ENCODE results near the gene FOXN3.

Gene FOXN3

DNA sequence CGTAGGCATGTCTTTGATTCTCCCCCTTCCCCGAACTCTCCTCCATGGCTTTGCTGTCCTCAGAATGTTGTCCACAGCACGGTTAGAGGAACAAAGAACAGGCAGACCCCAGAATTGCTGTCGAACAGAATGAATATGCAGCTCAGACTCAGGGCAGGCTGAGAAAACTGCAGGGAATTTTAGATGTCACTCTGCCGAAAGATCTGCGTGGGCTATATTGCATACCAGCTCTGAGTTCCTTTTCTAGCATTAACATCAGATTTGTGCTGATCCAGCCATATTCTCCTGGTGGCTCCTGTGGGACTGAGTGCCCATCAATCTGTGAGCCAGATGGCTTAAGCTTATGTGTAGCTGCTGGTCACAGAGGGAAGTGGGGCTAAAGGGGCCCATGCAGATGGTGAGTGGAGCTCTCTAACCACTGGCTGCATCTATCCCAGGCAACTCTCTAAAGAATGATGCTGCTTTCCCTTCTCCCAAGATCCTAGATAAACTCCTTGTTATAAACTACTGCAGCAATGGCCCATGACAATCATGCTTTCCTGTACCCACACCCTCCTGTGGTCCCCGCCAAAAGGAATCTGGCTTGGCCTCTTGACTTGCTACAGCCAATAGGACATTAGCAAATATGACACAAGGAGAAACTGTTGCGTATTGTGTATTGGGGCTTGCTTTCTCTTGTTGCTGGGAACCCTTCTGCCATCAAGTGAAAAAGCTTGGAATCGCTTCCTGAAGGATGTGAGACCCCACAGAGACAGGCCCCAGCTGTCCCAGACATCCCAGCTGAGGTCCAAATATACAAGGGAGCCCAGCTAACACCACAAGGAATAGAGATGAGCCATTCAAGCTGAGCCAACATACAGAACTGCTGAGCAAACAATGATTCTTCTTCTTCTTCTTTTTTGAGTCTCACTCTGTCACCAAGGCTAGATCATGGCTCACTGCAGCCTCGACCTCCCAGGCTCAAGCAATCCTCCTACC is 101.3 kb downstream of the FOXN3 start:
- Histone ChIP-seq H3K9me3 (ENCODE audit: insufficient read depth, low read depth, low read length) (peaks cover 9% of the 10 kb centered on the region; the same call in 1 of the 2 replicates), H3K36me3 (ENCODE audit: insufficient read depth, low read length) (peaks cover 50% of the 10 kb centered on the region; the same call in 1 of the 2 replicates), H3K4me3 (ENCODE audit: low read length, poor library complexity, severe bottlenecking) (no peak overlapping the region), H3K4me2 (ENCODE audit: low read depth, low read length, poor library complexity, severe bottlenecking) (no peak overlapping the region), H3K9ac (ENCODE audit: low read depth, low read length, poor library complexity, severe bottlenecking) (no peak overlapping the region), H3K27me3 (ENCODE audit: insufficient read depth, low read length, poor library complexity, severe bottlenecking) (no peaks in the 10 kb centered on the region), H4K20me1 (ENCODE audit: insufficient read depth, low read length, poor library complexity, severe bottlenecking) (peaks cover 28% of the 10 kb centered on the region), H3K4me1 (ENCODE audit: insufficient read depth, low read length, poor library complexity, severe bottlenecking) (no peaks in the 10 kb centered on the region), H3K9me2 (replicated peaks; ENCODE audit: low read depth, low read length) (no peaks in the 10 kb centered on the region), H3K79me2 (ENCODE audit: insufficient read depth, low read length) (peaks cover 87% of the 10 kb centered on the region), H3F3A (ENCODE audit: low read depth) (no peaks in the 10 kb centered on the region), H2AFZ (ENCODE audit: low read length) (no peak overlapping the region)
- TF ChIP-seq EZH2phosphoT487 (IDR thresholded peaks at IDR 0.05; ENCODE audit: borderline replicate concordance), result no peak
- TF ChIP-seq, protein P1, sequence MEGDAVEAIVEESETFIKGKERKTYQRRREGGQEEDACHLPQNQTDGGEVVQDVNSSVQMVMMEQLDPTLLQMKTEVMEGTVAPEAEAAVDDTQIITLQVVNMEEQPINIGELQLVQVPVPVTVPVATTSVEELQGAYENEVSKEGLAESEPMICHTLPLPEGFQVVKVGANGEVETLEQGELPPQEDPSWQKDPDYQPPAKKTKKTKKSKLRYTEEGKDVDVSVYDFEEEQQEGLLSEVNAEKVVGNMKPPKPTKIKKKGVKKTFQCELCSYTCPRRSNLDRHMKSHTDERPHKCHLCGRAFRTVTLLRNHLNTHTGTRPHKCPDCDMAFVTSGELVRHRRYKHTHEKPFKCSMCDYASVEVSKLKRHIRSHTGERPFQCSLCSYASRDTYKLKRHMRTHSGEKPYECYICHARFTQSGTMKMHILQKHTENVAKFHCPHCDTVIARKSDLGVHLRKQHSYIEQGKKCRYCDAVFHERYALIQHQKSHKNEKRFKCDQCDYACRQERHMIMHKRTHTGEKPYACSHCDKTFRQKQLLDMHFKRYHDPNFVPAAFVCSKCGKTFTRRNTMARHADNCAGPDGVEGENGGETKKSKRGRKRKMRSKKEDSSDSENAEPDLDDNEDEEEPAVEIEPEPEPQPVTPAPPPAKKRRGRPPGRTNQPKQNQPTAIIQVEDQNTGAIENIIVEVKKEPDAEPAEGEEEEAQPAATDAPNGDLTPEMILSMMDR (conservative IDR thresholded peaks at IDR 0.05; ENCODE audit: low read length), result no peak

DNA sequence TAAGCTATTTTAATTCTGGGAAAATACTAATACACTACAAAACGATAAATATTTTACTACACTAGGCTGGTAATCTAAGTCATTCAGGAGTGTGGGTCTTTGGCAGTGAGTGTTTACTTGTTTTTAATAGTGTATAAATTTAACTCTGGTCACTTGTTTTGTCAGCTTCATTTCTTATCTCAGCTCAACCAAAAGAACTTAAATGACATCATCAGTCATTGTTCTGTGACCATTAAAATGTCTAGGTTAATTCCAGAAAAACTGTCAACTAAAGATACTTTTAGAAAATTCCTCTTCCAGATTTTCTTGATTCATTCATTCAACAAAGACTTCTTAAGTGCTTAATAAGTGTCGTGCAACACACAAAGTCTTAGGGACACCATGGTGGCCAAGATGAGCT is 102.8 kb downstream of the FOXN3 start:
- no peaks in the 10 kb centered on the region for H3K9me2 ChIP-seq (replicated peaks; ENCODE audit: low read depth, low read length)
- peaks cover 34% of the 10 kb centered on the region for H4K20me1 ChIP-seq (ENCODE audit: insufficient read depth, low read length, poor library complexity, severe bottlenecking)
- no peaks in the 10 kb centered on the region for H3K27me3 ChIP-seq (ENCODE audit: insufficient read depth, low read length, poor library complexity, severe bottlenecking)
- H3F3A ChIP-seq (ENCODE audit: low read depth), result no peaks in the 10 kb centered on the region
- H3K4me3 ChIP-seq (ENCODE audit: low read length, poor library complexity, severe bottlenecking), result no peak overlapping the region
- no peak for TF ChIP-seq EZH2phosphoT487 (IDR thresholded peaks at IDR 0.05; ENCODE audit: borderline replicate concordance)
- TF ChIP-seq, protein P1 (conservative IDR thresholded peaks at IDR 0.05; ENCODE audit: low read length), result no peak
- H3K9me3 ChIP-seq (ENCODE audit: insufficient read depth, low read depth, low read length), result peaks cover 5% of the 10 kb centered on the region; the same call in 1 of the 2 replicates
- H3K4me2 ChIP-seq (ENCODE audit: low read depth, low read length, poor library complexity, severe bottlenecking), result no peak overlapping the region
- H3K4me1 ChIP-seq (ENCODE audit: insufficient read depth, low read length, poor library complexity, severe bottlenecking), result no peaks in the 10 kb centered on the region
- no peak overlapping the region for H2AFZ ChIP-seq (ENCODE audit: low read length)
- peaks cover 47% of the 10 kb centered on the region; the same call in 1 of the 2 replicates for H3K36me3 ChIP-seq (ENCODE audit: insufficient read depth, low read length)
- peaks cover 87% of the 10 kb centered on the region for H3K79me2 ChIP-seq (ENCODE audit: insufficient read depth, low read length)
- H3K9ac ChIP-seq (ENCODE audit: low read depth, low read length, poor library complexity, severe bottlenecking), result no peak overlapping the region

DNA sequence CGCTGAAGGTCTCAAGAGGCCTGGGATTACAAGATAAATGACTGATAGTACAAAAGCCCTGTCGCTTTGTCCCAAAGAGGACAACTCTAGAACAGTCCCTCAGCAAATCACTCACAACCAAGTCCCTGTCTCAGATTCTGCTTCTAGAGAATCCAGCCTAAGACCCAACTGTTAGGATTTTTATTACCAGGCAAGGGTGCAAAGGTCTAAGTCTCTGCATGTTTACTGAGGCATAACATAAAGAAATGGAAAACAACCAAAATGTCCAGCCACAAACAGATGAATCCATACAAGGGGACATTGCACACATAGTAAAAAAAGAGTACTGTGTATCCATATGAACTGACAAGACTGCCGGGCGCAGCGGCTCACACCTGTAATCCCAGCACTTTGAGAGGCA is 104.1 kb downstream of the FOXN3 start:
- Histone ChIP-seq H3K4me1 (ENCODE audit: insufficient read depth, low read length, poor library complexity, severe bottlenecking) (no peaks in the 10 kb centered on the region), H3K27me3 (ENCODE audit: insufficient read depth, low read length, poor library complexity, severe bottlenecking) (no peaks in the 10 kb centered on the region), H3K9me2 (replicated peaks; ENCODE audit: low read depth, low read length) (no peaks in the 10 kb centered on the region), H3K9ac (ENCODE audit: low read depth, low read length, poor library complexity, severe bottlenecking) (no peak overlapping the region), H2AFZ (ENCODE audit: low read length) (no peak overlapping the region), H3F3A (ENCODE audit: low read depth) (no peaks in the 10 kb centered on the region), H3K9me3 (ENCODE audit: insufficient read depth, low read depth, low read length) (no peaks in the 10 kb centered on the region), H4K20me1 (ENCODE audit: insufficient read depth, low read length, poor library complexity, severe bottlenecking) (peaks cover 25% of the 10 kb centered on the region), H3K4me3 (ENCODE audit: low read length, poor library complexity, severe bottlenecking) (no peak overlapping the region), H3K79me2 (ENCODE audit: insufficient read depth, low read length) (peaks cover 88% of the 10 kb centered on the region), H3K4me2 (ENCODE audit: low read depth, low read length, poor library complexity, severe bottlenecking) (no peak overlapping the region), H3K36me3 (ENCODE audit: insufficient read depth, low read length) (peaks cover 39% of the 10 kb centered on the region; the same call in 1 of the 2 replicates)
- TF ChIP-seq EZH2phosphoT487 (IDR thresholded peaks at IDR 0.05; ENCODE audit: borderline replicate concordance), result no peak
- TF ChIP-seq, protein P1 (conservative IDR thresholded peaks at IDR 0.05; ENCODE audit: low read length), result no peak
